ENCODE measurements around the gene DAND5. TPM values are rescaled to one million over a fixed set of nuclear protein-coding genes. Genes with fewer than 3 reads are reported as not detected.
A peak's percentile ranks its signal among the peaks of the same experiment; 100 is the strongest.
"Not testable (repeated sequence)": the region's sequence is repeated elsewhere in the genome, so short reads cannot be mapped to it uniquely, and the experiment has no call there.

The DAND5 gene
- total RNA-seq, 1 donor from 2014 or later = not detected

- Mint-ChIP-seq H3K36me3 (peaks cover 26% of the 10 kb centered on the region), H3K9me3 (no peaks in the 10 kb centered on the region), H3K4me3 (no peak overlapping the region), H3K27ac (peak overlapping the region; percentile 50), H3K4me1 (peaks cover 27% of the 10 kb centered on the region), H3K27me3 (ENCODE audit: low read depth) (no peaks in the 10 kb centered on the region)
- no peak for DNase-seq (ENCODE audit: low spot score in 2 of 2, unreplicated experiment in 2 of 2)
- TF ChIP-seq CTCF (IDR thresholded peaks at IDR 0.05; ENCODE audit: unreplicated experiment) = no peak
These were observed 16.1 kb upstream of the DAND5 start for GRCh38 chr19:12953138-12953798.

DNA sequence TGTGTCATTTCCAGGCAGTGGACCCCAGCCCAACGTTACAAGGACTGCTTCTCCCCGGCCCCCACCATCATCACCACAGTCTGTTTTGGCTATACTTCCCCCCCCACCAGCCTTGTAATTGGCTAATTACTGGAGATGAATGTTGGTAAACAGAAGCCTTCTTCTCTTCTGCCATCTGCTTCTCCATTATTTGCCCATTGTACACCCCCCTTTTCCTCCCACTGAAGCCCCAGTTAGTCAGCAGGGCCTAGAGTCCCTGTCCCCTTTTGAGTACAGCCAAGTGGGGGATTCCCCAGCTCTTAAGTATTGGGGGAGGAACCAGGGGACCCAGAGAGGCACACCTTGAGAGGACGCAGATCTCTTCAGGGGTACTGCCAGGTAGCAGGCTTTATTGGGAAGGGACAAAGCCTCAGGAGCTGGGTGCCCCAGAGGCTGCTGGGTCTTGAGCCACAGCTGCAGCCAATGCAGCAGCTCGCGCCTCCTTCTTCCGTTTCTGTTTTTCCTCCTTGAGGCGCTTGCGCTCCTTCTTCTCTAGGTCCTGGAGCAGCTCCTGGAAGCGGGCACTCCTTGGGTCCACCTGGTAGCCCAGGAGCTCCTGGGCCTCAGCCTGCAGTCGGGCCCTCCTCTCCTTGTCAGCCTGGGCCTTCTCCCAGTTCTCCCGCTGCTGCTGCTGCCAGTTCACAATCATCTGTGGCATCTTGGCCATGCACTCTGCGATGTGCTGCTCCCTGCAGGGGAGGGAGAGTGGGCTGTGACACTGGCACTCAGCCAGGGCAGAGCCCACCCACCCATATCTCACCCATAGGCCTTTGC lies 15.4 kb upstream of the DAND5 start:
- no peaks in the 10 kb centered on the region for H3K9me3 Mint-ChIP-seq
- no peak for TF ChIP-seq CTCF (IDR thresholded peaks at IDR 0.05; ENCODE audit: unreplicated experiment)
- no peak for DNase-seq (ENCODE audit: low spot score in 2 of 2, unreplicated experiment in 2 of 2)
- H3K36me3 Mint-ChIP-seq = peaks cover 26% of the 10 kb centered on the region
- no peak overlapping the region for H3K4me3 Mint-ChIP-seq
- H3K4me1 Mint-ChIP-seq = peaks cover 27% of the 10 kb centered on the region
- H3K27ac Mint-ChIP-seq = peak overlapping the region; percentile 94
- H3K27me3 Mint-ChIP-seq (ENCODE audit: low read depth) = no peaks in the 10 kb centered on the region

DNA sequence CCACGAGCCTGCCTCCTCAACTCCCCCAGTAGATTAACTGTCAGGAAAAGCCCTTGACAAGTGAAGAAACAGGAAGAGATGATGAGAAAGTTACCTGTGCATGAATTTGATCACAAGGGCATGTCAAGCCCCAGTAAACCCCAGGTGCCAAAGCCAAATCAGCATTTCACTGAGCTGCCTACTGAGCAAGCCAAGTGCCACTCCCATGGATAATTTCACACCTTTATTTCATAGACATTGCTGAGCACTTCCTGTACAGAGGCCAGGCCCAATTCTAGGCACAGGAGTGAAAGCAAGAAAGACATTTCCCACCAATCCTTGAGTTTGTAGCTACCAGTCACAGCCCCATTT lies 14.8 kb upstream of the DAND5 start:
- no peak for TF ChIP-seq CTCF (IDR thresholded peaks at IDR 0.05; ENCODE audit: unreplicated experiment)
- H3K27ac Mint-ChIP-seq = peak overlapping the region; percentile 94
- DNase-seq (ENCODE audit: low spot score in 2 of 2, unreplicated experiment in 2 of 2) = no peak
- no peaks in the 10 kb centered on the region for H3K9me3 Mint-ChIP-seq
- no peak overlapping the region for H3K4me3 Mint-ChIP-seq
- H3K4me1 Mint-ChIP-seq = peaks cover 27% of the 10 kb centered on the region
- no peaks in the 10 kb centered on the region for H3K27me3 Mint-ChIP-seq (ENCODE audit: low read depth)
- H3K36me3 Mint-ChIP-seq = peaks cover 26% of the 10 kb centered on the region

DNA sequence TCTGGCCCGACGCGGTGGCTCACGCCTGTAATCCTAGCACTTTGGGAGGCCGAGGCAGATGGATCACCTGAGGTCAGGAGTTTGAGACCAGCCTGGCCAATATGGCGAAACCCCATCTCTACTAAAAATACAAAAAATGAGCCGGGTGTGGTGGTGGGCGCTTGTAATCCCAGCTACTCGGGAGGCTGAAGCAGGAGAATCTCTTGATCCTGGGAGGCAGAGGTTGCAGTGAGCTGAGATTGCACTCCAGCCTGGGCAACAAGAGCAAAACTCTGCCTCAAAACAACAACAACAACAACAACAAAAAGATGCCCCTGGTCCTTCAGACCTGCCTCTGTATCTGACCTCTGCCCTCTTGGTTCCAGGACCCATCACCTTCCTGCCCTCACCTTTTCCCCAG lies 13.8 kb upstream of the DAND5 start:
- not testable (repeated sequence) for H3K9me3 Mint-ChIP-seq; DNase-seq (ENCODE audit: low spot score in 2 of 2, unreplicated experiment in 2 of 2); H3K27me3 Mint-ChIP-seq (ENCODE audit: low read depth)
- H3K4me3 Mint-ChIP-seq = peak overlapping the region; percentile 81
- H3K4me1 Mint-ChIP-seq = peaks cover 27% of the 10 kb centered on the region
- peaks cover 18% of the 10 kb centered on the region for H3K36me3 Mint-ChIP-seq
- H3K27ac Mint-ChIP-seq = peak overlapping the region; percentile 94

GRCh38 chr19:12955996-12956395 lies 13.4 kb upstream of the DAND5 start:
- H3K9me3 Mint-ChIP-seq = no peaks in the 10 kb centered on the region
- peaks cover 14% of the 10 kb centered on the region for H3K36me3 Mint-ChIP-seq
- DNase-seq (ENCODE audit: low spot score in 2 of 2, unreplicated experiment in 2 of 2) = no peak
- H3K27me3 Mint-ChIP-seq (ENCODE audit: low read depth) = peaks cover 3% of the 10 kb centered on the region
- peak overlapping the region; percentile 81 for H3K4me3 Mint-ChIP-seq
- no peak for TF ChIP-seq CTCF (IDR thresholded peaks at IDR 0.05; ENCODE audit: unreplicated experiment)
- H3K27ac Mint-ChIP-seq = peak overlapping the region; percentile 94
- peaks cover 27% of the 10 kb centered on the region for H3K4me1 Mint-ChIP-seq
